K562 (cell line): ENCODE data around the gene CRYGC. TPM values are rescaled to one million over a fixed set of nuclear protein-coding genes. Genes with fewer than 3 reads are reported as not detected.
A peak's percentile ranks its signal among the peaks of the same experiment; 100 is the strongest.

ENCODE experiments used
- BHLHE40 ChIP-seq: IDR thresholded peaks from 2 replicates; pipeline ENCODE4 v1.6.1; 2011; ENCODE audit warnings: low read length, improper control_type of control experiment
- CC2D1A ChIP-seq: fragments of 450-650 bp; IDR thresholded peaks from 2 replicates; pipeline ENCODE4 v1.6.1; 2017; ENCODE audit warnings: mild to moderate bottlenecking
- CTBP1 ChIP-seq: fragments of 450-650 bp; IDR thresholded peaks from 2 replicates; pipeline ENCODE4 v1.6.1; 2016; ENCODE audit warnings: borderline replicate concordance
- DLX4 ChIP-seq: fragments of 250-450 bp; sonication (Bioruptor Pico); IDR thresholded peaks from 2 replicates; pipeline ENCODE4 v1.6.1; 2021; ENCODE audit warnings: mild to moderate bottlenecking
- FIP1L1 ChIP-seq: fragments of 200-400 bp; formaldehyde crosslinking; IDR thresholded peaks from 2 replicates; pipeline ENCODE4 v1.6.1; 2018; ENCODE audit warnings: mild to moderate bottlenecking, low read depth, low read length; ENCODE audit not compliant: poor library complexity, severe bottlenecking
- JUN ChIP-seq, 2 experiments: sonication (generic) in 1 of 2; formaldehyde crosslinking in 1 of 2; IDR thresholded peaks; 2 replicates each; pipeline versions ENCODE4 v1.6.1 to v1.8.0; 2012 to 2022; ENCODE audit warnings: borderline replicate concordance in 2 of 2, mild to moderate bottlenecking in 2 of 2, improper control_type of control experiment in 1 of 2, low read depth in 1 of 2, low read length in 1 of 2, missing genetic modification reagents in 1 of 2
- KLF6 ChIP-seq: fragments of 250-450 bp; sonication (Bioruptor Pico); IDR thresholded peaks from 2 replicates; pipeline ENCODE4 v1.4.0; 2020; ENCODE audit warnings: mild to moderate bottlenecking, moderate library complexity, borderline replicate concordance
- L3MBTL2 ChIP-seq: fragments of 450-650 bp; IDR thresholded peaks from 2 replicates; pipeline ENCODE4 v1.6.1; 2016; ENCODE audit warnings: mild to moderate bottlenecking, moderate library complexity
- LCOR ChIP-seq: sonication (generic); formaldehyde crosslinking; IDR thresholded peaks from 2 replicates; pipeline ENCODE4 v1.8.0; 2022; ENCODE audit warnings: mild to moderate bottlenecking, missing genetic modification reagents
- MCM7 ChIP-seq, 2 experiments: fragments of 450-650 bp; IDR thresholded peaks; 2 replicates each; pipeline ENCODE4 v1.6.1; 2016 to 2018
- MTF1 ChIP-seq: fragments of 250-450 bp; sonication (Bioruptor Pico); IDR thresholded peaks from 2 replicates; pipeline ENCODE4 v1.9.0; 2021; ENCODE audit warnings: moderate library complexity, mild to moderate bottlenecking, inconsistent platforms, borderline replicate concordance
- NFE2 ChIP-seq: IDR thresholded peaks from 2 replicates; pipeline ENCODE4 v1.6.1; 2014; ENCODE audit warnings: antibody characterized with exemption, low read depth
- PRDM10 ChIP-seq: fragments of 450-650 bp; IDR thresholded peaks from 2 replicates; pipeline ENCODE4 v1.6.1; 2018; ENCODE audit not compliant: partially characterized antibody
- RAD21 ChIP-seq, 2 experiments: fragments of 250-450 bp in 1 of 2; fragments of 450-650 bp in 1 of 2; sonication (Bioruptor Pico) in 1 of 2; formaldehyde crosslinking in 1 of 2; IDR thresholded peaks in 1 of 2; conservative IDR thresholded peaks in 1 of 2; 2 replicates each; pipeline versions ENCODE4 v1.4.0 to v1.8.0; 2020 to 2022; ENCODE audit warnings: mild to moderate bottlenecking in 2 of 2, moderate library complexity in 1 of 2
- RNF219 ChIP-seq: fragments of 250-450 bp; sonication (Bioruptor Pico); IDR thresholded peaks from 2 replicates; pipeline ENCODE4 v1.5.0; 2022; ENCODE audit warnings: mild to moderate bottlenecking
- SMARCA4 ChIP-seq: fragments of 450-650 bp; IDR thresholded peaks from 2 replicates; pipeline ENCODE4 v1.6.1; 2016
- TAF7 ChIP-seq: fragments of 450-650 bp; IDR thresholded peaks from 2 replicates; pipeline ENCODE4 v1.6.1; 2016; ENCODE audit warnings: missing genetic modification characterization, missing compliant biosample characterization
- TFAP4 ChIP-seq: sonication (generic); formaldehyde crosslinking; IDR thresholded peaks from 2 replicates; pipeline ENCODE4 v1.8.0; 2022; ENCODE audit warnings: missing genetic modification reagents, mild to moderate bottlenecking, moderate library complexity, borderline replicate concordance
- ZC3H11A ChIP-seq: IDR thresholded peaks from 2 replicates; pipeline ENCODE4 v1.6.1; 2012; ENCODE audit warnings: low read depth, low read length, improper control_type of control experiment
- ZC3H8 ChIP-seq: fragments of 450-650 bp; IDR thresholded peaks from 2 replicates; pipeline ENCODE4 v1.6.1; 2017
- ZNF224 ChIP-seq: sonication (generic); formaldehyde crosslinking; IDR thresholded peaks from 2 replicates; pipeline ENCODE4 v1.8.0; 2022; ENCODE audit warnings: mild to moderate bottlenecking, missing genetic modification reagents
- ZNF23 ChIP-seq: fragments of 250-450 bp; sonication (Bioruptor Pico); IDR thresholded peaks from 2 replicates; pipeline ENCODE4 v1.4.0; 2020; ENCODE audit warnings: mild to moderate bottlenecking
- ZNF644 ChIP-seq: fragments of 200-800 bp; sonication (Bioruptor generic); IDR thresholded peaks from 2 replicates; pipeline ENCODE4 v1.6.1; 2016; ENCODE audit warnings: low read depth, missing genetic modification characterization, missing compliant biosample characterization
- ZNF780A ChIP-seq: fragments of 250-450 bp; sonication (Bioruptor Pico); IDR thresholded peaks from 2 replicates; pipeline ENCODE4 v1.5.0; 2021; ENCODE audit warnings: mild to moderate bottlenecking
- ZSCAN29 ChIP-seq: fragments of 450-650 bp; IDR thresholded peaks from 2 replicates; pipeline ENCODE4 v1.6.1; 2017
- polyA plus RNA-seq, 8 experiments: library from polyadenylated mRNA; depleted of rRNA in 4 of 8; stranded (reverse) in 5 of 8; unstranded in 3 of 8; fragments of >200 nt; fragmentation: Nextera tagmentation in 2 of 8; fragmentation: Illumina TruSeq in 1 of 8; extraction: Ambion mirVana in 2 of 8; extraction: Trizol in 1 of 8; gene quantifications; 2 replicates each; pipeline versions ENCODE4 v1.2.1 to v1.2.3, GENCODE V29; 2011 to 2014; ENCODE audit warnings: inconsistent platforms in 1 of 8, missing spikeins in 1 of 8
- total RNA-seq, 7 experiments: library from RNA; depleted of rRNA in 6 of 7; stranded (reverse); fragments of >200 nt in 6 of 7; fragmentation: Illumina TruSeq in 2 of 7; extraction: Trizol in 2 of 7; gene quantifications; 2 replicates each; pipeline versions ENCODE4 v1.2.1 to v1.2.3, GENCODE V29; 2011 to 2021; ENCODE audit warnings: low replicate concordance in 1 of 7

Gene CRYGC
- total and polyA plus RNA-seq, 9 of the 15 experiments (the other 6 are each of a cell fraction or from before 2014, with no cell fraction given): not detected

GRCh38 chr2:208172125-208172524 is 42.5 kb upstream of the CRYGC start (continued):
- TF ChIP-seq RAD21 (CRISPR knock-in tag; conservative IDR thresholded peaks at IDR 0.05 in 1 of 2, IDR thresholded peaks at IDR 0.05 in 1 of 2): peak in 1 of 2 experiments; percentile 13; a peak in 1 of 4 replicates
- no peak for TF ChIP-seq MTF1 (CRISPR knock-in tag)
- TF ChIP-seq ZSCAN29: no peak
- no peak for TF ChIP-seq TFAP4 (CRISPR knock-in tag)
- TF ChIP-seq SMARCA4: peak; percentile 55
- no peak for TF ChIP-seq FIP1L1
- TF ChIP-seq ZC3H11A: no peak
- peak; percentile 90 for TF ChIP-seq NFE2
- no peak for TF ChIP-seq LCOR (CRISPR knock-in tag)
- TF ChIP-seq MCM7 (IDR thresholded peaks at IDR 0.05): no peak
- TF ChIP-seq ZNF780A (CRISPR knock-in tag): no peak
- no peak for TF ChIP-seq RNF219 (CRISPR knock-in tag)
- no peak for TF ChIP-seq DLX4 (CRISPR knock-in tag)
- no peak for TF ChIP-seq JUN (IDR thresholded peaks at IDR 0.05; ENCODE audit: borderline replicate concordance, low read depth, low read length)
- TF ChIP-seq JUN (CRISPR knock-in tag; IDR thresholded peaks at IDR 0.05; ENCODE audit: borderline replicate concordance): no peak
- TF ChIP-seq ZNF224 (CRISPR knock-in tag): no peak
- peak; percentile 93 for TF ChIP-seq BHLHE40
- TF ChIP-seq CC2D1A: peak; percentile 39; the same call in 1 of the 2 replicates
- no peak for TF ChIP-seq KLF6 (CRISPR knock-in tag)
- no peak for TF ChIP-seq ZNF644
- TF ChIP-seq ZNF23 (CRISPR knock-in tag): no peak
- TF ChIP-seq PRDM10: no peak
- TF ChIP-seq CTBP1: peak; percentile 48; the same call in 1 of the 2 replicates
- TF ChIP-seq L3MBTL2: peak; percentile 68
- no peak for TF ChIP-seq ZC3H8
- TF ChIP-seq TAF7 (tag): no peak
